Gastrocnemius medialis (tissue), 4 donors: ENCODE measurements around the gene RBL2. TPM values are rescaled to one million over a fixed set of nuclear protein-coding genes. Genes with fewer than 3 reads are reported as not detected.

Source experiments
- ATAC-seq, 2 donors: fragments of 150-250 bp; one replicate each; pipeline ENCODE4 v1.9.1; 2016
- DNase-seq, 2 donors: peaks; one replicate each; pipeline ENCODE4 v3.0.0-alpha.2; 2019
- H3K27ac ChIP-seq, 4 donors: fragments of 200-600 bp; sonication (generic); 1 replicate in 1 of 4; 2 replicates in 3 of 4; pipeline ENCODE4 v1.5.1; 2016 to 2018; ENCODE audit warnings: mild to moderate bottlenecking in 2 of 4, moderate library complexity in 1 of 4
- H3K27me3 ChIP-seq, 3 donors: fragments of 200-600 bp; sonication (generic) in 2 of 3; 1 replicate in 1 of 3; 2 replicates in 2 of 3; pipeline versions ENCODE4 v1.5.1 to v1.6.0; 2016 to 2019; ENCODE audit warnings: mild to moderate bottlenecking in 1 of 3, moderate library complexity in 1 of 3
- H3K36me3 ChIP-seq, 2 donors: fragments of 200-600 bp; sonication (generic) in 1 of 2; one replicate each; pipeline ENCODE4 v1.5.1; 2017 to 2018
- H3K4me1 ChIP-seq, 2 donors: fragments of 200-600 bp; sonication (generic) in 1 of 2; one replicate each; pipeline ENCODE4 v1.5.1; 2016 to 2017; ENCODE audit warnings: mild to moderate bottlenecking in 2 of 2
- H3K4me3 ChIP-seq, 4 donors: fragments of 200-600 bp; sonication (generic) in 3 of 4; 1 replicate in 1 of 4; 2 replicates in 3 of 4; pipeline ENCODE4 v1.5.1; 2016 to 2019; ENCODE audit warnings: mild to moderate bottlenecking in 2 of 4
- H3K9me3 ChIP-seq, 3 donors: fragments of 200-600 bp; sonication (generic) in 2 of 3; 1 replicate in 1 of 3; 2 replicates in 2 of 3; pipeline ENCODE4 v1.5.1; 2016 to 2019
- CTCF ChIP-seq, 5 experiments: fragments of 450-650 bp in 3 of 5; fragments of 200-600 bp in 2 of 5; sonication (generic) in 2 of 5; IDR thresholded peaks in 4 of 5; conservative IDR thresholded peaks in 1 of 5; 1 replicate in 4 of 5; 2 replicates in 1 of 5; pipeline ENCODE4 v1.5.1; 2016 to 2019; ENCODE audit warnings: antibody characterized with exemption in 5 of 5, mild to moderate bottlenecking in 3 of 5, moderate library complexity in 3 of 5
- POLR2A ChIP-seq, 2 donors: fragments of 450-650 bp; IDR thresholded peaks; one replicate each; pipeline ENCODE4 v1.6.1; 2017; ENCODE audit warnings: antibody characterized with exemption in 2 of 2, mild to moderate bottlenecking in 2 of 2, moderate library complexity in 2 of 2
- in situ Hi-C, 4 donors: fragments of 200-750 bp; cut with MboI; loops; one replicate each; pipeline versions ENCODE4 v1.15.0 to v1.8.0; 2017; ENCODE audit warnings: low sequenced_read_pairs in 4 of 4
- intact Hi-C: fragments of 100-400 bp; cut with DNase I; formaldehyde crosslinking; loops from one replicate; pipeline ENCODE4 v1.15.1; 2023; ENCODE audit warnings: low total_unique reads
- total RNA-seq, 4 donors: library from RNA; depleted of rRNA; stranded (reverse); fragments of >200 nt; gene quantifications; one replicate each; pipeline versions ENCODE4 v1.1.0 to v1.2.3, GENCODE V29; 2016

Gene RBL2
- total RNA-seq, 4 donors from 2014 or later, result 48.0 to 60.6 (median 58.0) TPM

- Histone ChIP-seq H3K27ac (no peak overlapping the region), H3K27me3 (no peaks in the 10 kb centered on the region), H3K4me1 (peaks cover 6 to 8% of the 10 kb centered on the region in 2 donors), H3K9me3 (no peaks in the 10 kb centered on the region), H3K4me3 (no peak overlapping the region), H3K36me3 (peaks cover 0 to 75% of the 10 kb centered on the region in 2 donors)
- in situ Hi-C loops, result loop anchor here in 1 of 4 donors (5.0 kb wide), 1 partner anchor 58 kb away; no protein-coding TSS in a partner anchor
- no peak for DNase-seq
- TF ChIP-seq CTCF (IDR thresholded peaks at IDR 0.05 in 4 of 5, conservative IDR thresholded peaks at IDR 0.05 in 1 of 5), result no peak
- no peak for TF ChIP-seq POLR2A (IDR thresholded peaks at IDR 0.05)
- intact Hi-C loops, result no loop called here
- ATAC-seq, result no peak
These were observed 61.1 kb downstream of the RBL2 start for GRCh38 chr16:53495325-53495724.

GRCh38 chr16:53498984-53499383 is 64.7 kb downstream of the RBL2 start:
- ATAC-seq (no peak), DNase-seq (no peak)
- Histone ChIP-seq H3K9me3 (no peaks in the 10 kb centered on the region), H3K36me3 (peaks cover 0 to 41% of the 10 kb centered on the region in 2 donors), H3K4me1 (peaks cover 20 to 21% of the 10 kb centered on the region in 2 donors), H3K27ac (no peak overlapping the region), H3K4me3 (no peak overlapping the region), H3K27me3 (no peaks in the 10 kb centered on the region)
- intact Hi-C loops, result no loop called here
- in situ Hi-C loops, result loop anchor here in 1 of 4 donors (5.0 kb wide), 1 partner anchor 62 kb away; no protein-coding TSS in a partner anchor
- TF ChIP-seq POLR2A (IDR thresholded peaks at IDR 0.05) (no peak), CTCF (IDR thresholded peaks at IDR 0.05 in 4 of 5, conservative IDR thresholded peaks at IDR 0.05 in 1 of 5) (no peak)

GRCh38 chr16:53501216-53501859 is 67.1 kb downstream of the RBL2 start:
- peaks cover 0 to 17% of the 10 kb centered on the region in 2 donors for H3K36me3 ChIP-seq
- ATAC-seq (no peak), DNase-seq (no peak)
- peak overlapping the region; percentile 67 to 87 (median 76) for H3K4me3 ChIP-seq
- no peaks in the 10 kb centered on the region for H3K9me3 ChIP-seq
- peak overlapping the region; percentile 87 to 97 (median 92) for H3K27ac ChIP-seq
- in situ Hi-C loops (loop anchor here in 1 of 4 donors (10.0 kb wide), 1 partner anchor 67 kb away; the partner anchor contains the start of gene RBL2), intact Hi-C loops (loop anchor here (5.0 to 10.0 kb wide), 4 partner anchors 233 to 1426 kb away; partner anchors contain the start of genes CHD9 and CHD9NB)
- no peak for TF ChIP-seq POLR2A (IDR thresholded peaks at IDR 0.05)
- TF ChIP-seq CTCF (IDR thresholded peaks at IDR 0.05 in 4 of 5, conservative IDR thresholded peaks at IDR 0.05 in 1 of 5), result no peak
- peaks cover 32 to 34% of the 10 kb centered on the region in 2 donors for H3K4me1 ChIP-seq
- H3K27me3 ChIP-seq, result no peaks in the 10 kb centered on the region

- TF ChIP-seq CTCF (IDR thresholded peaks at IDR 0.05 in 4 of 5, conservative IDR thresholded peaks at IDR 0.05 in 1 of 5) (no peak), POLR2A (IDR thresholded peaks at IDR 0.05) (peak in 1 of 2 donors; percentile 60)
- in situ Hi-C loops, result loop anchor here in 1 of 4 donors (10.0 kb wide), 1 partner anchor 68 kb away; the partner anchor contains the start of gene RBL2
- H3K36me3 ChIP-seq, result peaks cover 0 to 4% of the 10 kb centered on the region in 2 donors
- H3K27me3 ChIP-seq, result no peaks in the 10 kb centered on the region
- H3K4me1 ChIP-seq, result peaks cover 32 to 34% of the 10 kb centered on the region in 2 donors
- H3K4me3 ChIP-seq, result peak within 1 kb of the TSS; percentile 77 to 91 (median 82)
- intact Hi-C loops, result loop anchor here (1.0 to 10.0 kb wide), 6 partner anchors 68 to 1425 kb away; partner anchors contain the start of genes CHD9, CHD9NB, FTO and RBL2
- H3K9me3 ChIP-seq, result no peaks in the 10 kb centered on the region
- ATAC-seq, result peak; percentile 47 to 54
- H3K27ac ChIP-seq, result peak within 1 kb of the TSS; percentile 95 to 98 (median 96)
- peak; percentile 66 to 79 for DNase-seq
These were observed 68.3 kb downstream of the RBL2 start, which contains the start of gene AKTIP for GRCh38 chr16:53502331-53503269. Gene AKTIP, minus strand, starts transcription at chr16:53503209. Its CDS starts 2,950 bp downstream, at chr16:53500259.
